Stimulated activated CD4-positive, alpha-beta T cell treated with anti-CD3 and anti-CD28 coated beads, Interleukin-4, amount 100 ng/mL, for 24 hours (primary cell): ENCODE data around the gene OR2K2.
"Not testable (repeated sequence)": the region's sequence is repeated elsewhere in the genome, so short reads cannot be mapped to it uniquely, and the experiment has no call there.

ENCODE experiments used
- DNase-seq: peaks from one replicate; pipeline ENCODE4 v3.0.0-alpha.2; 2020

The OR2K2 gene

GRCh38 chr9:111297066-111297824 is 32.8 kb downstream of the OR2K2 start:
- no peak for DNase-seq

- DNase-seq = no peak
Observed at GRCh38 chr9:111294691-111295451, 35.2 kb downstream of the OR2K2 start.

GRCh38 chr9:111287127-111287526 is 42.9 kb downstream of the OR2K2 start:
- DNase-seq = no peak

GRCh38 chr9:111284703-111285102 is 45.3 kb downstream of the OR2K2 start:
- no peak for DNase-seq

- DNase-seq = no peak
Observed at GRCh38 chr9:111282845-111283244, 47.2 kb downstream of the OR2K2 start.

GRCh38 chr9:111280795-111281194 is 49.2 kb downstream of the OR2K2 start:
- not testable (repeated sequence) for DNase-seq
